GM13976 (cell line): Measurements from ENCODE around the gene LCN9.
"Not testable (repeated sequence)": the region's sequence is repeated elsewhere in the genome, so short reads cannot be mapped to it uniquely, and the experiment has no call there.

Experiments
- DNase-seq: peaks from one replicate; pipeline ENCODE4 v3.0.0; 2012; ENCODE audit warnings: low spot score
- in situ Hi-C: fragments of 300-500 bp; cut with MboI; formaldehyde crosslinking; loops from one replicate; pipeline ENCODE4 v1.12.0; 2022; ENCODE audit warnings: low sequenced_read_pairs, mixed read lengths, inconsistent platforms; ENCODE audit not compliant: unreplicated experiment
- TF ChIP-seq, protein P1 (sequence below): IDR thresholded peaks from 2 replicates; pipeline ENCODE4 v1.5.1; 2012; ENCODE audit warnings: borderline replicate concordance, mild to moderate bottlenecking; ENCODE audit not compliant: insufficient read depth; ENCODE audit errors: extremely low read depth, missing control alignments, control extremely low read depth

Gene LCN9

GRCh38 chr9:135670721-135671590 lies 7.8 kb downstream of the LCN9 start:
- DNase-seq, result no peak
- TF ChIP-seq, protein P1, sequence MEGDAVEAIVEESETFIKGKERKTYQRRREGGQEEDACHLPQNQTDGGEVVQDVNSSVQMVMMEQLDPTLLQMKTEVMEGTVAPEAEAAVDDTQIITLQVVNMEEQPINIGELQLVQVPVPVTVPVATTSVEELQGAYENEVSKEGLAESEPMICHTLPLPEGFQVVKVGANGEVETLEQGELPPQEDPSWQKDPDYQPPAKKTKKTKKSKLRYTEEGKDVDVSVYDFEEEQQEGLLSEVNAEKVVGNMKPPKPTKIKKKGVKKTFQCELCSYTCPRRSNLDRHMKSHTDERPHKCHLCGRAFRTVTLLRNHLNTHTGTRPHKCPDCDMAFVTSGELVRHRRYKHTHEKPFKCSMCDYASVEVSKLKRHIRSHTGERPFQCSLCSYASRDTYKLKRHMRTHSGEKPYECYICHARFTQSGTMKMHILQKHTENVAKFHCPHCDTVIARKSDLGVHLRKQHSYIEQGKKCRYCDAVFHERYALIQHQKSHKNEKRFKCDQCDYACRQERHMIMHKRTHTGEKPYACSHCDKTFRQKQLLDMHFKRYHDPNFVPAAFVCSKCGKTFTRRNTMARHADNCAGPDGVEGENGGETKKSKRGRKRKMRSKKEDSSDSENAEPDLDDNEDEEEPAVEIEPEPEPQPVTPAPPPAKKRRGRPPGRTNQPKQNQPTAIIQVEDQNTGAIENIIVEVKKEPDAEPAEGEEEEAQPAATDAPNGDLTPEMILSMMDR, result no peak
- in situ Hi-C loops, result no loop called here

- in situ Hi-C loops, result no loop called here
- DNase-seq, result no peak
- TF ChIP-seq, protein P1, result no peak
These were observed 8.5 kb downstream of the LCN9 start for GRCh38 chr9:135671591-135672041.

GRCh38 chr9:135672786-135673185 lies 9.7 kb downstream of the LCN9 start:
- in situ Hi-C loops, result not testable (repeated sequence)

GRCh38 chr9:135673941-135674340 lies 10.8 kb downstream of the LCN9 start:
- in situ Hi-C loops, result no loop called here
- DNase-seq, result no peak
- TF ChIP-seq, protein P1, result no peak

More at GRCh38 chr9:135672786-135673185, 9.7 kb downstream of the LCN9 start:
- not testable (repeated sequence) for DNase-seq

DNA sequence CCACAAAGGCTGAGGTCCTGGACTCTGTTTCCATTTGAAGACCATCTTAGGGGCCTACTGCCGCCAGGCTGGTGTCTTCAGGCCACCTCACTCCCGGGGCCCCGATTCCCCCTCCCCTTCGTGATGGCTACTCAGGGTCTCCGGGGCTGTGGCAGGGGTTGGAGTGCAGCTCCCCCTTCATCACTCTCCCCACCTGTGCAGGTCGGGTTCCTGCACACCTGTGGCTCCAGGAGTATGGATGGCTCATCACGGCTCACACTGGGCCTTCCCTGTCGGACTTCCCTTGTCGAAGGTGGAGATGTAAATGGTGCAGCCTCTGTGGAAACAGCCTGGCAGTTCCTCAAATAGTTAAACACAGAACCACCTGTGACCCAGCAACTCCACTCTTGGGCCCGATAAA lies 11.9 kb downstream of the LCN9 start:
- no peak for DNase-seq
- in situ Hi-C loops, result no loop called here

GRCh38 chr9:135676891-135677290 lies 13.8 kb downstream of the LCN9 start:
- in situ Hi-C loops, result no loop called here
- DNase-seq, result no peak
- TF ChIP-seq, protein P1, result no peak

More for the DNA sequence above, 11.9 kb downstream of the LCN9 start:
- TF ChIP-seq, protein P1, result no peak

- in situ Hi-C loops, result no loop called here
- TF ChIP-seq, protein P1, result no peak
- DNase-seq, result no peak
These were observed 14.6 kb downstream of the LCN9 start for GRCh38 chr9:135677641-135678168.
